ENCODE measurements around the gene TET3.

TET3 gene

GRCh38 chr2:73965053-73965452 is 19.7 kb upstream of the TET3 start:
- no peak for FAIRE-seq

DNA sequence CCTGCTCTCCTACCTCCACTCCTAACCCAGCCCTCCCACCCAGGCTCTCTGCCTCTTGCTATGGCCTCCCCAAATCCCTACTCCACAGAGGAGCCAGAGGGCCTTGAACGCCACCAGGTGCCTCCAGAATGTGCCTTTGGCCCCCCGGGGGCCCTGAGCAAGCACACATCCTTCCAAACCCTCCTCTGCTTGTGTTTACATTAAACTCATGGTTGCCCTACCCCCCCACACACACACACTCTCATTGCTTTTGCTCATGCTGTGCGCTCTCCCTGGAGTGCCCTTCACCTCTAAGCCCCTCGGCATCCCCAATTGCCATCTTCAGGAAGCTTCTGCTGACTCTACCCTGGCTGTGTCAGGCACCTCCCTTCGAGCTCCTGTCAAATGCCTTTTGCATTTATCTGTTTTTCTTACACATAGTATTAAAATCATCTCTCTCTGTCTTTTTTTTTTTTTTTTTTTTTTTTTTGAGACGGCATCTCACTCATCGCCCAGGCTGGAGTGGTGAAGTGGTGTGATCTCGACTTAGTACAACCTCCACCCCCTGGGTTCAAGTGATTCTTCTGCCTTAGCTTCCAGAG is 16.3 kb upstream of the TET3 start:
- FAIRE-seq = no peak

DNA sequence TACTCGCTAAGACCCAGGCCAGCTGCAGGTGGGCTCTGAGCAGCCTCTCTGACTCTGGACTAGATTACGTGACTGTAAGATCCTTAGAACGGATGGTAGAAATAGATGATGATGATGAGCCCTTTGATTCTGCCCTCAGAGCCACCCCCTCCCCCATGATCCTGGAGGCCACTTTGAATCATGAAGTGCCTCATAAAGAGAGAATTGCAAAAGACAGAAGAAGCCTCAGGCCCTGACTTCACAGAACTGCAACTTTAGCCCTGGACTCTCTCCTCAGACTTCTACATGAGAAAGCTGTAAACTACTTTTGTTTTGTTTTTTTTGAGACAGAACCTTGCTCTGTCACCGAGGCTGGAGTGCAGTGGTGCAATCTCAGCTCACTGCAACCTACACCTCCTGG is 15.4 kb upstream of the TET3 start:
- no peak for FAIRE-seq

- FAIRE-seq = no peak
Measured at GRCh38 chr2:73970141-73970803, 14.4 kb upstream of the TET3 start.

GRCh38 chr2:73970850-73971471 is 13.7 kb upstream of the TET3 start:
- FAIRE-seq = no peak

DNA sequence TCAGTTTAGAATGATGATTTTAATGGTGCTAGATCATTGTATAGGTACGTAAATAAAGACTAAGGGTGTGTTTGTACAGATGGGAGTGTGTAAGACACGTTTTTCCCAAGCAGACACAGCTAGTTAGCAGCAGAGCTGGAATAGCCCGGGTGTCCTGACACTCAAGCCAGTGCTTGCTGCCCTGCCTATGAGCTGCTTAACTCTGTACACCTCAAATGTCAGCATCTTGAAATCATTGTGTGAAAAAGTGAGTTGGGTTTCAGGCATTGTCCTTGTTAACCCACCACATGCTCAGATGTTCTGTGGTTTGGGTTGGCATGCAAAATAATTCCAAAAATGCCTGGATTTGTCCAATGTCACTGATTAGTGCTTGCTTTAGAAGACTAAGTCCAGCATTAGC is 13.0 kb upstream of the TET3 start:
- FAIRE-seq = no peak

DNA sequence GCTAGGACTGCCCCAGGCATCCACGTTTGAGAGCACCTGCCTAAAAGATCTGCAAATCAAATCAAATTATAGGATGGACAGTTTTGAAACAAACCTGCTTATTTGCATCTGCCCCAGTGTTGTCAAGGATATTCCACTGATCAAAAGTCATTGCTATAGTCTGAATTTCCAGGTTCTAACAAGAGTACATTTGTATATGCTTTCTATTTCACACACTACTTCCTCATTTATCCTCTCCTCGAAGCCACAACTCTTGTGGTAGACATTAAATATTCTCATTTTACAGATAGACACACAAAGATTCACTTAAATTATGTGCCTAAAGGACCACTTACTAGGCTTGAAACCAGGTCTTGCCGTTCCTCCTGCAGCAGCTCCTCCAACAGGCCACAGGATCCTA is 11.9 kb upstream of the TET3 start:
- FAIRE-seq = no peak

GRCh38 chr2:73975731-73976130 is 9.0 kb upstream of the TET3 start:
- no peak for FAIRE-seq

DNA sequence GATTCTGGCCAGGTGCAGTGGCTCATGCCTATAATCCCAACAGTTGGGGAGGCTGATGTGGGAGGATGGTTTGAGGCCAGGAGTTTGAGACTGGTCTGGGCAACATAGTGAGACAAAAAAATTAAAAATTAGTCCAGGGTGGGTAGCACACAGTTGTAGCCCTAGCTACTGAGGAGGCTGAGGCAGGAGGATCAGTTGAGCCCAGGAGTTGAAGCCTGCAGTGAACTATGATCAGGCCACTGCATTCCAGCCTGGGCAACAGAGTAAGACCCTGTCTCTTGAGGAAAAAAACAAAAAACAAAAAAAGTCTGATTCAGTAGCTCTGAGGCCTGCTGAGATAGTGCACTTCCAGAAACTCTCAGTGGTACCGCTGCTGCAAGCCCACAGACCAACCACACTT is 7.9 kb upstream of the TET3 start:
- no peak for FAIRE-seq

GRCh38 chr2:73977466-73977865 is 7.2 kb upstream of the TET3 start:
- FAIRE-seq = no peak

GRCh38 chr2:73979021-73979420 is 5.7 kb upstream of the TET3 start:
- no peak for FAIRE-seq

DNA sequence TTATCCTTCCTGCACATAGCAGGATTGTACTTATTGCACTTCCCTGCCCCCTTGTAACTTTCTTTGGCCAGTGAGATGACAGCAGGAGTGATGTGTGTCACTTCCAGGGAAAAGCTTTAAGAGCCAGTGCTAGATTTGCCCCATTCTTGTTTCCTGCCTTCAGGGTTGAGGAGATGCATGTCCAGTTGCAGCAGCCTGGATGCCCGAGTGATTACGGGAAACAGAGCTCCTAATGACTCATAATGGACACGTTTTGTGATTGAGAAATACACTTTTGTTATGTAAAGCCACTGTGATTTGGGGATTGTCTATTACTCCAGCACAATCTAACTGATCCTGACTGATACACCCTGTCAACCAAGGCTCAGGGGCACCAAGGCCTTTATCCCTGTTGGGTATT is 5.0 kb upstream of the TET3 start:
- no peak for FAIRE-seq

DNA sequence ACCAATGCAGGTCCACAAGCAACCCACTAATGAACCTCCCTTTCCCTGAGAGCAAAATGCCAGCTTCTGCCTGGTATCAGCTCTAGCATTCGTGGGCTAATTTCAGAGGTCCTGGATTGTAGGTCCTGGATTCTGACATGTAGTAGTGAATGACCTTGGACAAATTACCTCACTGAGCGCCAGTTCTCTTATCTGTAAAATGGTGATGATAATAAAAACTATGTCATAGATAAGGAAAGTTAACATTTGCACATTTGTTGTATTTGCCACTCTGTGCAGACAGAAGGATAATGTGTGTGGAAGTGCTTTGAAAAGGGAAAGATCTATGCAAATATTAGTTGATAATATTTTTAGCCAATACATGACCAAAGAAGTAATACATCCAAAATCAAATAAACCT is 4.1 kb upstream of the TET3 start:
- FAIRE-seq = no peak

DNA sequence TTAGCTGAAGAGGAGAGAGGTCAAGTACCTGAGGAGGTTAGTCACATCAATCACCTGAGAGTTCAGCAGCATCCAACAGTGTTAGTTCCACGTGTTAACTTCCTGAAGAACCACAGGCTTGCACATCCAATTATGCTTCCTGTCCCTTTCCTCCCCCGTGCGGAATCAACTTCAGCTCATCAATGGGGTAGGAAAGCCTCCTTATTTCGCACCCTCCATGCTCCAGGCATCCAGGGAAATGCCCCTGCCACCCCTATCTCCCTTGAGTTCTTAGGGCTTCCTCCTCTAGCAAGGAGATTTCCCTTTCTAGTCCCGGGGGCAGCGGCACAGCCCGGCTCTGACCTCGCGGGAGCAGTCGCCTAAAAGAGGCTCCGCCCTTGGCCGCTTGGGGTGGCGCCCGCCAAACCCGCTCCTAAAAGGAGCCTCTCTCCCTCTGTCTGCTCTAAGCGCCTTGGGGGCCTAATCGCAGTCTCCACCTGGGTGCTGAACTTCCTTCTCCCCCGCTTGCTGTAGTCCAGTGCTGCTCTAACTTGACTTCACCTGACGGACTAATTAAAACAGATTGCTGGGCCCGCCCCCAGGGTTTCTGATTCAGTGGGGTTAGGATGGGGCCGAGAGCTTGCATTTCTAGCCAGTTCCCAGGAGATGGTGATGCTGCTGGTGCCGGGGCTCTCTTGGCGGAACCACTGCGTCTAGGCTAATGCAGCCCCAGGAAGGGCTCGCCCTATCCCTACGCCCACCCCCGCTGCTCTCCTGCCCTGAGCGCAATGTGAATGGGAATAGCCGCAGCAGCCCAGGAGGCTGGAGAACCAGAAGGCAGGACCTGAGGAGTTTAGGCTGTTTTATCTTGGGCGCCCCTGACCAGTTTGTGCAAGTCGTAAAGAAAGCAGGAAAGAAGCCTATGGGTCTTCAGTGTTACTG is 3.4 kb upstream of the TET3 start:
- FAIRE-seq = no peak

GRCh38 chr2:73982140-73982617 is 2.5 kb upstream of the TET3 start:
- no peak for FAIRE-seq

DNA sequence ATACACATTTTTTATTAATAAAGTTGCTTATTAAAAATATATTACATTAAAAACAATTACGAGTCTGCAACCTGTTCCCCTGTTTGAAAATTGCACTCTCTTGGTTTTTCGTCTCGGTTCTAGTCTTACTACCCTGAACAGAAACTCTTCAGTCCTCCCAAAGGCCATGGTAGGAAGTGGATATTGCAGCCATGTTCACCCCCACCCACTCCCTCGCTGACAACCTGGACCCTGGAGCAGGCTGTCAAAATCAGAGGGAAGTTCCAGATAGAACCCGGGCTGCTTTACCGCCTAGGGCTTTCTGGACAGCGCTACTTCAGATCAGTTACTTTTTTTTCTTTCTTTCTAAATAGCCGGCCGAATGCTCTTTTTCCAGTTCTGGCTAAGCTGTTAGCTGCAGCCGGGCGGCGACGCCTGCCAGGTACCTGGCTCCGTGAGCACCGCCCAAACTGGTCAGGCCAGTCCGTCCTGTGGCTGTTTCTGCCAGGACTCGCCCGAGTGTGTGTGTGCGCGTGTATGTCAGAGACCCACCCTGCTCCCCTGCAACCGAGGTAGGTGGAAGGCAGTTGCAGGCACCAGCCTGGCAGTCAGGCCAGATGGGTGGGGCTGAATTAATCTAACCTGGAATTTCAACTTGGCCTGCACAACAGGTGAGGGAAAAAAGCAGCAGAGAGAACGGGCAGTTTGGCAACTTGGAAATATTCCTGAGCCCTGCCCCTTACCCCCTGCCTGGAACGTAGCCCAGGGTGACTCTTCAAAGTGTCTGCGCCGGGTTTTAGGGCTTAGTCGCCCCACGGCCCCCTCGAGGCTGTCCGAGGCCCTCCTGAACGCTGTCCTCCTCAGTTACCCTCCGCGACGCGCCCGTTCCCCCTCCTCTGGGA is 1.1 kb upstream of the TET3 start:
- FAIRE-seq = no peak

DNA sequence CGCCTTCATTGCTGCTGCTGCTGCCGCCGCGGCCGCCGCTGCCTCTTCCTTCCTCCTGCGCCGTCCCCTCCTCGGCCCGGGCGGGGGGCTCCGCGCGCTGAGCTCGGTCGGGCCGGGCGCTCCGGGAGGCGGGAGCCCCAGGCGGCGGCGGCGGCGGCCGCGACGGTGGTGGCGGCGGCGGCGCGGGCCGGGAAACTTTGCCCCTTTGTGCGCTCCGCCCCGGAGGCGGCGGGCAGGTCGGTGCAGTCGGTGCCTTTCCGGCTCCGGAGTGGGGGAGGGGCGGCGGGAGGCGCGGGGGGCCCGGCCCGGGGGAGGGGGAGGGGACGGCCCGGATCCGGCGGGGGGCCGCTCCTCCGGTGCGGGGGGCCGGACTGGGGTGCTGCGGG is 205 bp downstream of the TET3 start:
- no peak for FAIRE-seq

DNA sequence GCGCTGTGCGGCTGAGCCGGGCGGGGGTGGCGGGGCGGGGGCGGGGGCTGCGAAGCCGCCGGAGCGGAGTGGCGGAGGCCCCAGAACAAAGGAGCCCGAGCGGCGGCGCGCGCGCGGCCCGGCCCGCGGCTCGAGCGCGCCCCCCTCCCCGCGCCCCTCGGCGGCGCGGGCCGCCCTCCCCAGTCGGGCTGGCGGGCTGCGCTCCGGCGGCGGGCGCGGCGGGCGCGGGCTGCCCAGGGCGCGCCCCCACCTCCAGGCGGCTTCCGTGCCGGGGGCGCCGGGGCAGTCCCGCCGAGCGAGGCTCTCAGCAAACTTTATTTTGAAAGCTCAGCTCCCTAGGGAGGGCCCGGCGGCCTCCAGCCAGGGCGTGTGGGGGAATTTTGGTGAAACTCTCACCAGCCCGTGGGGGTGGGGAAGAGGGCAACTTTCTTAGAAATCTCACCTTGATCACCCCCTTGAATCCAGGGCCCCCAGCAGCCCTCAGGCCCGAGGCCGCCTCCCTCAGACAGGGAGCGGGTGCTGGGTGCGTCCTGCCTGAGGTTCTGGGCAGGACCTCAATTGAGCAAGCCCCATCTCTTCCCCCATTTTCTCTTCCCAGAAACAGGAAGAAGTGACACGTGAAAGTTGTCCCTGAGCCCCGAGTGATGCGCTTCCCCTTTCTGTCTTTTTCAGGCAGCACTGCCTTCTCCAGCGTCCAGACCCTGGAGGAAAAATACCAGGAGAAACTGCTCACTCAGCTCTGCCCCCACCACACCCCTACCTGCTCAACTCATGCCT is 786 bp downstream of the TET3 start:
- no peak for FAIRE-seq

DNA sequence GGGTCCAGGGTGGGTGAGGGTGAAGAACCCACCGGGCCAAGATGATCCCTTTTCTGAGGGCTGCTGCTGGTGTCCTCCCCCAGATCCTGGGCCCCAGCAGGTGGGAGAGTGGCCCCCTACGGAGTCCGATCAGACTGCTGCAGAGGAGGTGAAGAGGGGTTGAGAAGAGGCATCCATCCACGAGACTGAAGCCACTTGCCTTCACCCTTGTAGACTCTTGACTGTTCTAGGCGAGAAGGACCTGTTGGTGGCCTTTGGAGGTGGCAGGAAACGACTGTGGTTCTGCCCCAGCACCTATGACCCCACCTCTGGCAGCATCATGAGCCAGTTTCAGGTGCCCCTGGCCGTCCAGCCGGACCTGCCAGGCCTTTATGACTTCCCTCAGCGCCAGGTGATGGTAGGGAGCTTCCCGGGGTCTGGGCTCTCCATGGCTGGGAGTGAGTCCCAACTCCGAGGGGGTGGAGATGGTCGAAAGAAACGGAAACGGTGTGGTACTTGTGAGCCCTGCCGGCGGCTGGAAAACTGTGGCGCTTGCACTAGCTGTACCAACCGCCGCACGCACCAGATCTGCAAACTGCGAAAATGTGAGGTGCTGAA is 1.5 kb downstream of the TET3 start:
- no peak for FAIRE-seq

- no peak for FAIRE-seq
Measured at GRCh38 chr2:73987109-73987947, 2.6 kb downstream of the TET3 start.
